ENCODE results near the gene B4GALNT1.

GRCh38 chr12:57638096-57638495, 5.1 kb upstream of the B4GALNT1 start:
- TF ChIP-seq SMARCC2 (IDR thresholded peaks at IDR 0.05) = no peak
- TF ChIP-seq TFE3 (CRISPR knock-in tag; IDR thresholded peaks at IDR 0.05) = no peak
